IMR-90 (cell line): ENCODE measurements around the gene APBB1IP. TPM values are rescaled to one million over a fixed set of nuclear protein-coding genes. Genes with fewer than 3 reads are reported as not detected.

Experiments used
- ATAC-seq: fragments of 200-7000 bp; cut with Tn5 transposase; 2 replicates; pipeline ENCODE4 v1.9.1; 2020; ENCODE audit warnings: low read depth, mild to moderate bottlenecking, moderate library complexity
- BruUV-seq: library from RNA; stranded (reverse); fragments of 400-500 nt; replicated peaks from 2 replicates; lab custom pipeline; 2021; lab: Mats Ljungman, UMichigan
- CTCF ChIA-PET: fragments of 300-600 bp; formaldehyde crosslinking; extraction: SDS; loops from one replicate; lab custom pipeline; 2021; ENCODE audit warnings: antibody characterized with exemption; lab: Yijun Ruan, JAX
- POLR2A ChIA-PET: fragments of 300-600 bp; sonication (Branson Sonifier 250); formaldehyde crosslinking; loops from one replicate; lab custom pipeline; 2022; ENCODE audit warnings: antibody characterized with exemption; ENCODE audit not compliant: unreplicated experiment; lab: Charles Lee
- DNase-seq: peaks from one replicate; pipeline ENCODE4 v3.0.0; 2013
- H2AFZ ChIP-seq: replicated peaks from 2 replicates; pipeline ENCODE3; 2013; ENCODE audit warnings: low read length, mild to moderate bottlenecking; ENCODE audit not compliant: poor library complexity
- H2AK5ac ChIP-seq: 2 replicates; pipeline ENCODE4 v1.6.1; 2013; ENCODE audit warnings: low read depth, low read length, inconsistent platforms
- H2AK9ac ChIP-seq: replicated peaks from 2 replicates; pipeline ENCODE3; 2013; ENCODE audit warnings: mild to moderate bottlenecking, low read depth, low read length, moderate library complexity; ENCODE audit not compliant: poor library complexity
- H2BK120ac ChIP-seq: 2 replicates; pipeline ENCODE4 v1.6.1; 2013; ENCODE audit warnings: low read depth, low read length, inconsistent platforms
- H2BK15ac ChIP-seq: 3 replicates; pipeline ENCODE4 v1.6.1; 2013; ENCODE audit warnings: low read depth, low read length, inconsistent platforms
- H2BK20ac ChIP-seq: 2 replicates; pipeline ENCODE4 v1.6.1; 2013; ENCODE audit warnings: low read depth, mild to moderate bottlenecking, inconsistent platforms, low read length, moderate library complexity
- H2BK5ac ChIP-seq: 2 replicates; pipeline ENCODE4 v1.6.1; 2013; ENCODE audit warnings: mild to moderate bottlenecking, low read depth, low read length, inconsistent platforms; ENCODE audit not compliant: poor library complexity, severe bottlenecking
- H3K14ac ChIP-seq: replicated peaks from 2 replicates; pipeline ENCODE4 v1.6.1; 2013; ENCODE audit warnings: low read depth, low read length, inconsistent platforms
- H3K18ac ChIP-seq: 2 replicates; pipeline ENCODE4 v1.6.1; 2013; ENCODE audit warnings: low read depth, low read length, control low read depth
- H3K23ac ChIP-seq: 2 replicates; pipeline ENCODE4 v1.6.1; 2013; ENCODE audit warnings: low read depth, low read length, inconsistent platforms
- H3K27ac ChIP-seq: 2 replicates; pipeline ENCODE4 v1.5.1; 2013; ENCODE audit warnings: mild to moderate bottlenecking, control low read depth, low read length; ENCODE audit not compliant: insufficient read depth
- H3K27me3 ChIP-seq: 2 replicates; pipeline ENCODE4 v1.6.1; 2013; ENCODE audit warnings: low read length; ENCODE audit not compliant: control insufficient read depth, insufficient read depth
- H3K36me3 ChIP-seq: 2 replicates; pipeline ENCODE4 v1.6.1; 2013; ENCODE audit warnings: low read length, mixed read lengths; ENCODE audit not compliant: control insufficient read depth, insufficient read depth
- H3K4ac ChIP-seq: 2 replicates; pipeline ENCODE4 v1.6.1; 2013; ENCODE audit warnings: low read depth, low read length, inconsistent platforms
- H3K4me1 ChIP-seq: 2 replicates; pipeline ENCODE4 v1.6.1; 2013; ENCODE audit warnings: low read length, mixed read lengths; ENCODE audit not compliant: control insufficient read depth, insufficient read depth
- H3K4me2 ChIP-seq: 2 replicates; pipeline ENCODE4 v1.6.1; 2013; ENCODE audit warnings: low read depth, mild to moderate bottlenecking, control low read depth, low read length, moderate library complexity
- H3K4me3 ChIP-seq: 2 replicates; pipeline ENCODE4 v1.5.1; 2013; ENCODE audit warnings: low read depth, mild to moderate bottlenecking, control low read depth, low read length, moderate library complexity; ENCODE audit not compliant: insufficient read depth
- H3K56ac ChIP-seq: 2 replicates; pipeline ENCODE4 v1.6.1; 2013; ENCODE audit warnings: low read length, inconsistent platforms; ENCODE audit not compliant: insufficient read depth; ENCODE audit errors: extremely low read depth
- H3K79me1 ChIP-seq, 2 experiments: 2 replicates each; pipeline ENCODE4 v1.6.1; 2013; ENCODE audit warnings: low read length in 2 of 2, inconsistent platforms in 1 of 2, low read depth in 1 of 2
- H3K9ac ChIP-seq: 2 replicates; pipeline ENCODE4 v1.6.1; 2013; ENCODE audit warnings: low read depth, low read length, control low read depth
- H3K9me1 ChIP-seq: 2 replicates; pipeline ENCODE4 v1.6.1; 2013; ENCODE audit warnings: low read length, inconsistent platforms; ENCODE audit not compliant: insufficient read depth
- H3K9me3 ChIP-seq: 2 replicates; pipeline ENCODE4 v1.6.1; 2013; ENCODE audit warnings: low read length; ENCODE audit not compliant: control insufficient read depth, insufficient read depth
- H4K20me1 ChIP-seq: 2 replicates; pipeline ENCODE4 v1.6.1; 2013; ENCODE audit warnings: low read length, inconsistent platforms; ENCODE audit not compliant: insufficient read depth
- H4K5ac ChIP-seq: 2 replicates; pipeline ENCODE4 v1.6.1; 2013; ENCODE audit warnings: mild to moderate bottlenecking, low read depth, low read length, control low read depth
- H4K8ac ChIP-seq, 2 experiments: 2 replicates each; pipeline ENCODE4 v1.6.1; 2013; ENCODE audit warnings: low read depth in 2 of 2, low read length in 2 of 2, control low read depth in 1 of 2, inconsistent platforms in 1 of 2
- H4K91ac ChIP-seq: 2 replicates; pipeline ENCODE4 v1.6.1; 2013; ENCODE audit warnings: low read depth, low read length, inconsistent platforms; ENCODE audit not compliant: insufficient read depth
- BHLHE40 ChIP-seq: fragments of 150-350 bp; IDR thresholded peaks from 2 replicates; pipeline ENCODE4 v1.6.1; 2016; ENCODE audit warnings: mild to moderate bottlenecking, low read depth, low read length
- CEBPB ChIP-seq: IDR thresholded peaks from 2 replicates; pipeline ENCODE4 v1.6.1; 2012; ENCODE audit warnings: low read depth, low read length, improper control_type of control experiment
- CHD1 ChIP-seq: IDR thresholded peaks from 2 replicates; pipeline ENCODE4 v1.6.1; 2012; ENCODE audit warnings: low read depth, low read length, improper control_type of control experiment
- CTCF ChIP-seq: conservative IDR thresholded peaks from 2 replicates; pipeline ENCODE4 v1.5.1; 2012; ENCODE audit warnings: mild to moderate bottlenecking, low read depth, low read length, improper control_type of control experiment
- ELK1 ChIP-seq: fragments of 150-350 bp; IDR thresholded peaks from 2 replicates; pipeline ENCODE4 v1.6.1; 2016; ENCODE audit warnings: low read depth, mild to moderate bottlenecking, low read length, moderate library complexity, borderline replicate concordance
- FOS ChIP-seq: fragments of 150-350 bp; IDR thresholded peaks from 2 replicates; pipeline ENCODE4 v1.6.1; 2016; ENCODE audit warnings: low read depth, low read length
- MAFK ChIP-seq: IDR thresholded peaks from 2 replicates; pipeline ENCODE4 v1.6.1; 2012; ENCODE audit warnings: low read depth, low read length, improper control_type of control experiment
- MAZ ChIP-seq: IDR thresholded peaks from 2 replicates; pipeline ENCODE4 v1.6.1; 2012; ENCODE audit warnings: low read depth, mild to moderate bottlenecking, low read length, improper control_type of control experiment, moderate library complexity, borderline replicate concordance
- MXI1 ChIP-seq: IDR thresholded peaks from 2 replicates; pipeline ENCODE4 v1.6.1; 2012; ENCODE audit warnings: low read depth, mild to moderate bottlenecking, low read length, moderate library complexity, borderline replicate concordance
- NFE2L2 ChIP-seq: fragments of 150-350 bp; IDR thresholded peaks from 2 replicates; pipeline ENCODE4 v1.6.1; 2016; ENCODE audit warnings: low read depth, mild to moderate bottlenecking, low read length
- POLR2A ChIP-seq: IDR thresholded peaks from 2 replicates; pipeline ENCODE4 v1.6.1; 2012; ENCODE audit warnings: mild to moderate bottlenecking, low read depth, low read length
- RAD21 ChIP-seq: IDR thresholded peaks from 2 replicates; pipeline ENCODE4 v1.6.1; 2012; ENCODE audit warnings: low read length, improper control_type of control experiment
- RCOR1 ChIP-seq: IDR thresholded peaks from 2 replicates; pipeline ENCODE4 v1.6.1; 2012; ENCODE audit warnings: mild to moderate bottlenecking, low read length, improper control_type of control experiment; ENCODE audit not compliant: insufficient replicate concordance
- RFX5 ChIP-seq: IDR thresholded peaks from 2 replicates; pipeline ENCODE4 v1.8.0; 2012; ENCODE audit warnings: low read depth, mild to moderate bottlenecking, low read length, moderate library complexity
- SMC3 ChIP-seq: fragments of 150-350 bp; IDR thresholded peaks from 2 replicates; pipeline ENCODE4 v1.6.1; 2016; ENCODE audit warnings: low read depth, mild to moderate bottlenecking, antibody characterized with exemption, low read length, moderate library complexity
- WGBS, 2 experiments: methylation state at CpG; one replicate each; pipeline versions ENCODE4 v1.1.5 to v1.1.7; 2013; ENCODE audit warnings: missing lambda C conversion rate in 2 of 2; ENCODE audit not compliant: insufficient read length in 1 of 2; ENCODE audit errors: extremely low coverage in 2 of 2; 5-methylcytosine and 5-hydroxymethylcytosine counted together
- dilution Hi-C: fragments of 300-500 bp; cut with HindIII; formaldehyde crosslinking; loops from one replicate; pipeline ENCODE4 v1.14.3; 2018; ENCODE audit warnings: low sequenced_read_pairs; ENCODE audit not compliant: unreplicated experiment
- in situ Hi-C: fragments of 300-500 bp; cut with MboI; formaldehyde crosslinking; loops from 3 replicates; pipeline ENCODE4 v1.14.3; 2019; ENCODE audit warnings: low sequenced_read_pairs, inconsistent platforms, mixed read lengths
- intact Hi-C: fragments of 100-400 bp; cut with micrococcal nuclease; formaldehyde crosslinking; loops from 2 replicates; pipeline ENCODE4 v1.10.0; 2022
- polyA plus RNA-seq, 3 experiments: library from polyadenylated mRNA; depleted of rRNA; stranded (reverse); fragments of >200 nt; gene quantifications; 2 replicates each; pipeline ENCODE4 v1.2.3, GENCODE V29; 2012; ENCODE audit warnings: low replicate concordance in 1 of 3
- total RNA-seq: library from RNA; depleted of rRNA; stranded (reverse); fragments of >200 nt; gene quantifications from 2 replicates; pipeline ENCODE4 v1.2.3, GENCODE V29; 2012
- TF ChIP-seq, protein P1 (sequence below): fragments of 150-350 bp; IDR thresholded peaks from 2 replicates; pipeline ENCODE4 v1.6.1; 2017; ENCODE audit warnings: mild to moderate bottlenecking, antibody characterized with exemption, low read length, low read depth

APBB1IP gene
- total and polyA plus RNA-seq, 2 of the 4 experiments (the other 2 are of a cell fraction) = not detected

GRCh38 chr10:26503911-26504310 is 65.8 kb downstream of the APBB1IP start:
- ATAC-seq (no peak), DNase-seq (no peak)
- dilution Hi-C loops (no loop called here), intact Hi-C loops (no loop called here), in situ Hi-C loops (no loop called here)
- Histone ChIP-seq H3K27me3 (no peaks in the 10 kb centered on the region), H2BK20ac (no peak overlapping the region), H3K36me3 (no peaks in the 10 kb centered on the region), H3K9ac (no peak overlapping the region), H2BK15ac (no peak overlapping the region), H4K20me1 (no peaks in the 10 kb centered on the region), H3K18ac (no peak overlapping the region), H2AK5ac (no peak overlapping the region), H4K5ac (no peak overlapping the region), H2BK5ac (no peak overlapping the region), H3K9me3 (peaks cover 13% of the 10 kb centered on the region), H2BK120ac (no peak overlapping the region), H3K4ac (no peak overlapping the region), H3K27ac (no peak overlapping the region), H3K56ac (no peak overlapping the region), H3K14ac (no peak overlapping the region), H3K23ac (no peak overlapping the region), H4K8ac (no peak overlapping the region), H3K4me3 (no peak overlapping the region), H3K4me1 (no peaks in the 10 kb centered on the region), H2AFZ (no peak overlapping the region), H3K9me1 (no peaks in the 10 kb centered on the region), H3K79me1 (no peaks in the 10 kb centered on the region), H4K91ac (no peak overlapping the region), H2AK9ac (no peak overlapping the region), H3K4me2 (no peak overlapping the region)
- WGBS, 2 experiments = no CpG with 5 or more reads among the region's 3 CpGs
- TF ChIP-seq RCOR1 (no peak), RFX5 (no peak), CEBPB (no peak), MAFK (no peak), BHLHE40 (no peak), FOS (no peak), ELK1 (no peak), MAZ (no peak), RAD21 (no peak), MXI1 (no peak), POLR2A (no peak), CHD1 (no peak), SMC3 (no peak), NFE2L2 (no peak), CTCF (no peak)
- TF ChIP-seq, protein P1, sequence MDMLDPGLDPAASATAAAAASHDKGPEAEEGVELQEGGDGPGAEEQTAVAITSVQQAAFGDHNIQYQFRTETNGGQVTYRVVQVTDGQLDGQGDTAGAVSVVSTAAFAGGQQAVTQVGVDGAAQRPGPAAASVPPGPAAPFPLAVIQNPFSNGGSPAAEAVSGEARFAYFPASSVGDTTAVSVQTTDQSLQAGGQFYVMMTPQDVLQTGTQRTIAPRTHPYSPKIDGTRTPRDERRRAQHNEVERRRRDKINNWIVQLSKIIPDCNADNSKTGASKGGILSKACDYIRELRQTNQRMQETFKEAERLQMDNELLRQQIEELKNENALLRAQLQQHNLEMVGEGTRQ = no peak
- POLR2A ChIA-PET = no interaction called here
- CTCF ChIA-PET = no interaction called here
- BruUV-seq = no TSS peak
